ENCODE results near the gene SAXO2.
"Not testable (repeated sequence)": the region's sequence is repeated elsewhere in the genome, so short reads cannot be mapped to it uniquely, and the experiment has no call there.

SAXO2 gene

DNA sequence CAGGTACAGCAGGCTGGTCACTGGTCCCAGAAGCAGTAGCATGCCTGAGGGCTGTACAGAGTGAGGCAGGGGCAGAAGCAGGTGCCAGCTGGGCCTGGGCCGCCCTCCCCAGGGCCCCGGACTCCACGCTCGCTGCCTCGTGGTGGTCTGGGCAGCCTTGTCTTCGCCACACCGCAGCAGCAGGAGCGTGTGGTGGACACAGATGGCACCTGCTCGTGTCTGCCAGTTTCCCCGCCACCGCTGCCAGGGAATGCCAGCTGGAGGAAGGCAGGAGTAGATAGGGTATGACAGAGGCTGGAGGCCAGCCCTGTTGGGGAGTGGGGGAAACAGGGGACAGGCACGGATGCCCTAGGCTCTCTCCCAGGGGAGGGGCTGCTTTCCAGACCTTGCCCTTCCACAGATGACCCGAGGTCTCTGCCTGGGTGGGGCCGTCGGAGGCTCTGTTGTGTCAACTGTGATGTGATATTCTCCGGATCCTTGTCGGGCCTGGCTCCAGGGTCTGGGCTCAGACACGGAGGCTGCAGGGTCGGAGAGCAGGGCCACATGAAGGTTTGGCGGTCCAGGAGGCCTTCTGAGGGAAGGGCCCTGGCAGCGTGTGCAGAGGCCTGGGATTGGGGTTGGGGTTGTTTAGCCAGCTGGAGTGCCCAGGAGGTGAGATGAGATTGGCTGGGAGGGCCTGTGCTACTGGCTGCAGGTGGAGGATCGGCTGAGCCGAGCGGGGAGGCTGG is 53.1 kb downstream of the SAXO2 start:
- TF ChIP-seq ZC3H10 (CRISPR knock-in tag; IDR thresholded peaks at IDR 0.05), result no peak
- no peak for TF ChIP-seq OSR1 (CRISPR knock-in tag; IDR thresholded peaks at IDR 0.05)
- TF ChIP-seq, protein P1, sequence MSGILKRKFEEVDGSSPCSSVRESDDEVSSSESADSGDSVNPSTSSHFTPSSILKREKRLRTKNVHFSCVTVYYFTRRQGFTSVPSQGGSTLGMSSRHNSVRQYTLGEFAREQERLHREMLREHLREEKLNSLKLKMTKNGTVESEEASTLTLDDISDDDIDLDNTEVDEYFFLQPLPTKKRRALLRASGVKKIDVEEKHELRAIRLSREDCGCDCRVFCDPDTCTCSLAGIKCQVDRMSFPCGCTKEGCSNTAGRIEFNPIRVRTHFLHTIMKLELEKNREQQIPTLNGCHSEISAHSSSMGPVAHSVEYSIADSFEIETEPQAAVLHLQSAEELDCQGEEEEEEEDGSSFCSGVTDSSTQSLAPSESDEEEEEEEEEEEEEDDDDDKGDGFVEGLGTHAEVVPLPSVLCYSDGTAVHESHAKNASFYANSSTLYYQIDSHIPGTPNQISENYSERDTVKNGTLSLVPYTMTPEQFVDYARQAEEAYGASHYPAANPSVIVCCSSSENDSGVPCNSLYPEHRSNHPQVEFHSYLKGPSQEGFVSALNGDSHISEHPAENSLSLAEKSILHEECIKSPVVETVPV (CRISPR knock-in tag; IDR thresholded peaks at IDR 0.05), result no peak
- no peak for TF ChIP-seq ESRRG (CRISPR knock-in tag; IDR thresholded peaks at IDR 0.05)
- no peak for TF ChIP-seq ISL1 (CRISPR knock-in tag; IDR thresholded peaks at IDR 0.05)
- TF ChIP-seq, protein P2, sequence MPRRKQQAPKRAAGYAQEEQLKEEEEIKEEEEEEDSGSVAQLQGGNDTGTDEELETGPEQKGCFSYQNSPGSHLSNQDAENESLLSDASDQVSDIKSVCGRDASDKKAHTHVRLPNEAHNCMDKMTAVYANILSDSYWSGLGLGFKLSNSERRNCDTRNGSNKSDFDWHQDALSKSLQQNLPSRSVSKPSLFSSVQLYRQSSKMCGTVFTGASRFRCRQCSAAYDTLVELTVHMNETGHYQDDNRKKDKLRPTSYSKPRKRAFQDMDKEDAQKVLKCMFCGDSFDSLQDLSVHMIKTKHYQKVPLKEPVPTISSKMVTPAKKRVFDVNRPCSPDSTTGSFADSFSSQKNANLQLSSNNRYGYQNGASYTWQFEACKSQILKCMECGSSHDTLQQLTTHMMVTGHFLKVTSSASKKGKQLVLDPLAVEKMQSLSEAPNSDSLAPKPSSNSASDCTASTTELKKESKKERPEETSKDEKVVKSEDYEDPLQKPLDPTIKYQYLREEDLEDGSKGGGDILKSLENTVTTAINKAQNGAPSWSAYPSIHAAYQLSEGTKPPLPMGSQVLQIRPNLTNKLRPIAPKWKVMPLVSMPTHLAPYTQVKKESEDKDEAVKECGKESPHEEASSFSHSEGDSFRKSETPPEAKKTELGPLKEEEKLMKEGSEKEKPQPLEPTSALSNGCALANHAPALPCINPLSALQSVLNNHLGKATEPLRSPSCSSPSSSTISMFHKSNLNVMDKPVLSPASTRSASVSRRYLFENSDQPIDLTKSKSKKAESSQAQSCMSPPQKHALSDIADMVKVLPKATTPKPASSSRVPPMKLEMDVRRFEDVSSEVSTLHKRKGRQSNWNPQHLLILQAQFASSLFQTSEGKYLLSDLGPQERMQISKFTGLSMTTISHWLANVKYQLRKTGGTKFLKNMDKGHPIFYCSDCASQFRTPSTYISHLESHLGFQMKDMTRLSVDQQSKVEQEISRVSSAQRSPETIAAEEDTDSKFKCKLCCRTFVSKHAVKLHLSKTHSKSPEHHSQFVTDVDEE (CRISPR knock-in tag; IDR thresholded peaks at IDR 0.05), result no peak
- no peak for TF ChIP-seq SNAI2 (CRISPR knock-in tag; IDR thresholded peaks at IDR 0.05)
- TF ChIP-seq BACH2 (CRISPR knock-in tag; IDR thresholded peaks at IDR 0.05; ENCODE audit: borderline replicate concordance), result no peak
- no peak for TF ChIP-seq CSDC2 (CRISPR knock-in tag; IDR thresholded peaks at IDR 0.05)
- TF ChIP-seq TOX (CRISPR knock-in tag; IDR thresholded peaks at IDR 0.05; ENCODE audit: borderline replicate concordance), result no peak
- no peak for TF ChIP-seq GLIS3 (CRISPR knock-in tag; IDR thresholded peaks at IDR 0.05)
- no peak for TF ChIP-seq PPARA (CRISPR knock-in tag; IDR thresholded peaks at IDR 0.05; ENCODE audit: borderline replicate concordance)
- TF ChIP-seq ARNTL (CRISPR knock-in tag; IDR thresholded peaks at IDR 0.05; ENCODE audit: borderline replicate concordance, low read depth), result no peak
- no peak for TF ChIP-seq TCF4 (CRISPR knock-in tag; IDR thresholded peaks at IDR 0.05; ENCODE audit: borderline replicate concordance)
- TF ChIP-seq, protein P3, sequence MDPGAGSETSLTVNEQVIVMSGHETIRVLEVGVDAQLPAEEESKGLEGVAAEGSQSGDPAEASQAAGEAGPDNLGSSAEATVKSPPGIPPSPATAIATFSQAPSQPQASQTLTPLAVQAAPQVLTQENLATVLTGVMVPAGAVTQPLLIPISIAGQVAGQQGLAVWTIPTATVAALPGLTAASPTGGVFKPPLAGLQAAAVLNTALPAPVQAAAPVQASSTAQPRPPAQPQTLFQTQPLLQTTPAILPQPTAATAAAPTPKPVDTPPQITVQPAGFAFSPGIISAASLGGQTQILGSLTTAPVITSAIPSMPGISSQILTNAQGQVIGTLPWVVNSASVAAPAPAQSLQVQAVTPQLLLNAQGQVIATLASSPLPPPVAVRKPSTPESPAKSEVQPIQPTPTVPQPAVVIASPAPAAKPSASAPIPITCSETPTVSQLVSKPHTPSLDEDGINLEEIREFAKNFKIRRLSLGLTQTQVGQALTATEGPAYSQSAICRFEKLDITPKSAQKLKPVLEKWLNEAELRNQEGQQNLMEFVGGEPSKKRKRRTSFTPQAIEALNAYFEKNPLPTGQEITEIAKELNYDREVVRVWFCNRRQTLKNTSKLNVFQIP (CRISPR knock-in tag; IDR thresholded peaks at IDR 0.05; ENCODE audit: borderline replicate concordance, low read depth), result no peak
- TF ChIP-seq RARB (CRISPR knock-in tag; IDR thresholded peaks at IDR 0.05), result no peak
- no peak for TF ChIP-seq ZNF70 (CRISPR knock-in tag; IDR thresholded peaks at IDR 0.05)
- TF ChIP-seq, protein P4, sequence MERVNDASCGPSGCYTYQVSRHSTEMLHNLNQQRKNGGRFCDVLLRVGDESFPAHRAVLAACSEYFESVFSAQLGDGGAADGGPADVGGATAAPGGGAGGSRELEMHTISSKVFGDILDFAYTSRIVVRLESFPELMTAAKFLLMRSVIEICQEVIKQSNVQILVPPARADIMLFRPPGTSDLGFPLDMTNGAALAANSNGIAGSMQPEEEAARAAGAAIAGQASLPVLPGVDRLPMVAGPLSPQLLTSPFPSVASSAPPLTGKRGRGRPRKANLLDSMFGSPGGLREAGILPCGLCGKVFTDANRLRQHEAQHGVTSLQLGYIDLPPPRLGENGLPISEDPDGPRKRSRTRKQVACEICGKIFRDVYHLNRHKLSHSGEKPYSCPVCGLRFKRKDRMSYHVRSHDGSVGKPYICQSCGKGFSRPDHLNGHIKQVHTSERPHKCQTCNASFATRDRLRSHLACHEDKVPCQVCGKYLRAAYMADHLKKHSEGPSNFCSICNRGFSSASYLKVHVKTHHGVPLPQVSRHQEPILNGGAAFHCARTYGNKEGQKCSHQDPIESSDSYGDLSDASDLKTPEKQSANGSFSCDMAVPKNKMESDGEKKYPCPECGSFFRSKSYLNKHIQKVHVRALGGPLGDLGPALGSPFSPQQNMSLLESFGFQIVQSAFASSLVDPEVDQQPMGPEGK (CRISPR knock-in tag; IDR thresholded peaks at IDR 0.05; ENCODE audit: borderline replicate concordance), result no peak
- no peak for TF ChIP-seq ZNF565 (CRISPR knock-in tag; conservative IDR thresholded peaks at IDR 0.05; ENCODE audit: low read depth)
- ATAC-seq, result no peak

DNA sequence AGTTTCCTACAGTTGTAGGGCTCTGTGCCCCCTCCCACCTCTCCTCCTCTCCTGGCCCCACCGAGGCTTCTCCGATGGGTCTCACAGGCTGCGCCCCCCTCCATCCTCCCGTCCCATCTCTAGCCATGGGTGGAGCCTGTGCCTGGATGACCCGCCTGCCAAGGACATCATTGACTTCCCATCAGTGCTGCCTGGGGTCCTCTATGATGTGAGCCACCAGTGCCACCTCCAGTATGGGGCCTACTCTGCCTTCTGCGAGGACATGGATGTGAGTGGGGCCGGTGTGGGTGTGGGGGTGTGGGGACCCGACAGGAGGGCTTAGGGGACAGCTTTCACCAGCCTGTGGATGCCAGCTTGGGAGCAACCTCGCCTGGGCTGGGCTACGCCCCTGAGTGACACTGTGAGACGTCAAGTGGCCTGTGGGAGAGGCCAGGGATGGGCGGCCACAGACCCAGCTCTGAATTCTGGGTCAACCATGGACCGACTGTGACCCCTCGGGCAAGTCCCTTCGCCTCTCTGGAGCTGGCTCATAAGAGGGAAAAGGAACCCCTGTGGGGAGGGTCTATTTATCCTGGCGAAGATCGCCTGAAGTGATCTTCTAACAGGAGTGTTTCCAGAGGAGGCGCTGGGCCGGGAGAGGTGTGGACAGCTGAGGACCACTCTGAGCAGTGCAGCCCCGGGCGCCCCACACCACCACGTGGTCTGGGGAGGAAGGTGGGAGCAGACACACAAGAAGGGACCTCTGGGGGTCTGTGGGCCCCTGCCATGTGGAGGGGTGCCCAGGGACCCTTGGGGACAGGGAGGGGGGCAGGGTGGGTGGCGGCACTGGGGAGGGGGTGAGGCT is 53.9 kb downstream of the SAXO2 start:
- not testable (repeated sequence) for ATAC-seq

DNA sequence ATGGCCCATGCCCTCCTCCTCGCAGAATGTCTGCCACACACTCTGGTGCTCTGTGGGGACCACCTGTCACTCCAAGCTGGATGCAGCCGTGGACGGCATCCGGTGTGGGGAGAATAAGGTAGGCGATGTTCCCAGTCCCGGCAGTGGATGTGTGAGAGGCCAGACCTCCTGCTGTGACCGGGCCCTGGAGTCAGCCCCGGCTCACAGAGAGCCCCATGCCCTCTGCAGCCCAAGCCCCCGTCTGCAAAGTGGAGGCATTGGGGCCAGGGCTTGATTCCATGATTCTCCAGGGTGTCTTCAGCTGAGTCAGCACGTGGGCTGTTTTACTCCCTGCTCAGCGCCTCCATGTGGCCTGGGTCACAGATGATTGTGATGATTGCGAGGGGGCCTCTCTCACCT is 54.5 kb downstream of the SAXO2 start:
- no peak for ATAC-seq
- no peak for TF ChIP-seq ZNF70 (CRISPR knock-in tag; IDR thresholded peaks at IDR 0.05)
- no peak for TF ChIP-seq TOX (CRISPR knock-in tag; IDR thresholded peaks at IDR 0.05; ENCODE audit: borderline replicate concordance)
- TF ChIP-seq, protein P5, sequence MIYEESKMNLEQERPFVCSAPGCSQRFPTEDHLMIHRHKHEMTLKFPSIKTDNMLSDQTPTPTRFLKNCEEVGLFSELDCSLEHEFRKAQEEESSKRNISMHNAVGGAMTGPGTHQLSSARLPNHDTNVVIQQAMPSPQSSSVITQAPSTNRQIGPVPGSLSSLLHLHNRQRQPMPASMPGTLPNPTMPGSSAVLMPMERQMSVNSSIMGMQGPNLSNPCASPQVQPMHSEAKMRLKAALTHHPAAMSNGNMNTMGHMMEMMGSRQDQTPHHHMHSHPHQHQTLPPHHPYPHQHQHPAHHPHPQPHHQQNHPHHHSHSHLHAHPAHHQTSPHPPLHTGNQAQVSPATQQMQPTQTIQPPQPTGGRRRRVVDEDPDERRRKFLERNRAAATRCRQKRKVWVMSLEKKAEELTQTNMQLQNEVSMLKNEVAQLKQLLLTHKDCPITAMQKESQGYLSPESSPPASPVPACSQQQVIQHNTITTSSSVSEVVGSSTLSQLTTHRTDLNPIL (CRISPR knock-in tag; IDR thresholded peaks at IDR 0.05; ENCODE audit: low read depth), result no peak
- TF ChIP-seq, protein P1 (CRISPR knock-in tag; IDR thresholded peaks at IDR 0.05), result no peak
- TF ChIP-seq CSDC2 (CRISPR knock-in tag; IDR thresholded peaks at IDR 0.05), result no peak
- TF ChIP-seq, protein P2 (CRISPR knock-in tag; IDR thresholded peaks at IDR 0.05), result no peak
- TF ChIP-seq, protein P3 (CRISPR knock-in tag; IDR thresholded peaks at IDR 0.05; ENCODE audit: borderline replicate concordance, low read depth), result no peak
- TF ChIP-seq ZC3H10 (CRISPR knock-in tag; IDR thresholded peaks at IDR 0.05), result no peak

Measured in SK-N-SH treated with all-trans-retinoic acid at 6 μM for 48 hours (cell line).